HepG2 (cell line): ENCODE data around the gene PRELID2.
"Not testable (repeated sequence)": the region's sequence is repeated elsewhere in the genome, so short reads cannot be mapped to it uniquely, and the experiment has no call there.

ENCODE experiments used
- PLRG1 ChIP-seq: fragments of 450-650 bp; conservative IDR thresholded peaks from 2 replicates; pipeline ENCODE4 v1.6.1; 2016
- RFX1 ChIP-seq: fragments of 450-650 bp; IDR thresholded peaks from 2 replicates; pipeline ENCODE4 v1.6.1; 2017
- SKI ChIP-seq: fragments of 450-650 bp; IDR thresholded peaks from one replicate; pipeline ENCODE4 v1.6.1; 2018; ENCODE audit warnings: mild to moderate bottlenecking; ENCODE audit not compliant: partially characterized antibody
- TF ChIP-seq, protein P1 (sequence below): sonication (generic); formaldehyde crosslinking; IDR thresholded peaks from 2 replicates; pipeline ENCODE4 v1.5.0; 2020; ENCODE audit warnings: mild to moderate bottlenecking, missing genetic modification reagents, moderate library complexity

DNA sequence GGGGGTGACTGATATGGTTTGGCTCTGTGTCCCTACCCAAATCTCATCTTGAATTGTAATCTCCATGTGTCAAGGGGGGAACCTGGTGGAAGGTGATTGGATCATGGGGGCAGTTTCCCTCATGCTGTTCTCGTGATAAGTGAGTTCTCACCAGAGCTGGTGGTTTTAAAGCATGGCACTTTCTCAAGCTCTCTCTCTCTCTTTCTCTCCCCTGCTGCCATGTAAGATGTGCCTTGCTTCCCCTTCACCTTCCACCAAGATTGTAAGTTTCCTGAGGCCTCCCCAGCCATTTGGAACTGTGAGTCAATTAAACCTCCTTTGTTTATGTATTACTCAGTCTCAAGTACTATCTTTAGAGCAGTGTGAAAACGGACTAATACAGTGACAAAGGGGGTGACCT lies 29.3 kb upstream of the PRELID2 start:
- not testable (repeated sequence) for TF ChIP-seq PLRG1, RFX1, SKI
- TF ChIP-seq, protein P1, sequence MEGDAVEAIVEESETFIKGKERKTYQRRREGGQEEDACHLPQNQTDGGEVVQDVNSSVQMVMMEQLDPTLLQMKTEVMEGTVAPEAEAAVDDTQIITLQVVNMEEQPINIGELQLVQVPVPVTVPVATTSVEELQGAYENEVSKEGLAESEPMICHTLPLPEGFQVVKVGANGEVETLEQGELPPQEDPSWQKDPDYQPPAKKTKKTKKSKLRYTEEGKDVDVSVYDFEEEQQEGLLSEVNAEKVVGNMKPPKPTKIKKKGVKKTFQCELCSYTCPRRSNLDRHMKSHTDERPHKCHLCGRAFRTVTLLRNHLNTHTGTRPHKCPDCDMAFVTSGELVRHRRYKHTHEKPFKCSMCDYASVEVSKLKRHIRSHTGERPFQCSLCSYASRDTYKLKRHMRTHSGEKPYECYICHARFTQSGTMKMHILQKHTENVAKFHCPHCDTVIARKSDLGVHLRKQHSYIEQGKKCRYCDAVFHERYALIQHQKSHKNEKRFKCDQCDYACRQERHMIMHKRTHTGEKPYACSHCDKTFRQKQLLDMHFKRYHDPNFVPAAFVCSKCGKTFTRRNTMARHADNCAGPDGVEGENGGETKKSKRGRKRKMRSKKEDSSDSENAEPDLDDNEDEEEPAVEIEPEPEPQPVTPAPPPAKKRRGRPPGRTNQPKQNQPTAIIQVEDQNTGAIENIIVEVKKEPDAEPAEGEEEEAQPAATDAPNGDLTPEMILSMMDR (CRISPR knock-in tag): not testable (repeated sequence)
